HG02610 (cell line): ENCODE measurements around the gene CT55.
A peak's percentile ranks its signal among the peaks of the same experiment; 100 is the strongest.
"Not testable (repeated sequence)": the region's sequence is repeated elsewhere in the genome, so short reads cannot be mapped to it uniquely, and the experiment has no call there.

Source experiments
- ATAC-seq: cut with Tn5 transposase; IDR thresholded peaks from one replicate; pipeline ENCODE4 v1.9.1; 2021; ENCODE audit warnings: mild to moderate bottlenecking, moderate library complexity; ENCODE audit not compliant: unreplicated experiment

Gene CT55

GRCh38 chrX:135170877-135171519, at the start of gene CT55:
TSS of gene CT55 (minus strand) at chrX:135171398. CDS start at chrX:135171171, 227 bp downstream.
- no peak for ATAC-seq

GRCh38 chrX:135213200-135213844, 42.1 kb upstream of the CT55 start:
- no peak for ATAC-seq

- ATAC-seq = not testable (repeated sequence)
These were observed 35.2 kb upstream of the CT55 start for GRCh38 chrX:135206427-135206826.

GRCh38 chrX:135200297-135200696, 29.1 kb upstream of the CT55 start:
- ATAC-seq = no peak

- no peak for ATAC-seq
These were observed 23.5 kb upstream of the CT55 start for GRCh38 chrX:135194684-135195083.

GRCh38 chrX:135193740-135194139, 22.5 kb upstream of the CT55 start:
- ATAC-seq = no peak

GRCh38 chrX:135191838-135192237, 20.6 kb upstream of the CT55 start:
- ATAC-seq = no peak

GRCh38 chrX:135185795-135186443, 14.7 kb upstream of the CT55 start:
- ATAC-seq = peak; percentile 79

GRCh38 chrX:135178636-135179035, 7.4 kb upstream of the CT55 start:
- no peak for ATAC-seq

GRCh38 chrX:135170468-135170867, 730 bp downstream of the CT55 start:
- ATAC-seq = no peak

GRCh38 chrX:135169534-135169933, 1.7 kb downstream of the CT55 start:
- not testable (repeated sequence) for ATAC-seq

- ATAC-seq = no peak
These were observed 2.7 kb downstream of the CT55 start for GRCh38 chrX:135168486-135168885.

GRCh38 chrX:135154688-135155087, 16.5 kb downstream of the CT55 start:
- ATAC-seq = not testable (repeated sequence)

GRCh38 chrX:135126145-135126544, 45.1 kb downstream of the CT55 start:
- not testable (repeated sequence) for ATAC-seq

GRCh38 chrX:135120056-135120576, 51.1 kb downstream of the CT55 start, which contains the start of gene ETDB:
TSS of gene ETDB (minus strand) at chrX:135120526. CDS start at chrX:135119261, 1,265 bp downstream.
- not testable (repeated sequence) for ATAC-seq

- ATAC-seq = not testable (repeated sequence)
These were observed 55.1 kb downstream of the CT55 start for GRCh38 chrX:135116064-135116463.

GRCh38 chrX:135114392-135114791, 56.8 kb downstream of the CT55 start:
- ATAC-seq = peak; percentile 99

- ATAC-seq = no peak
These were observed 58.5 kb downstream of the CT55 start for GRCh38 chrX:135112743-135113142.

GRCh38 chrX:135112096-135112729, 59.0 kb downstream of the CT55 start:
- no peak for ATAC-seq

GRCh38 chrX:135109554-135109953, 61.6 kb downstream of the CT55 start:
- ATAC-seq = no peak
